Breast epithelium (tissue), 3 donors: ENCODE data around the gene KIAA1549.

ENCODE experiments used
- POLR2A ChIP-seq: fragments of 450-650 bp; IDR thresholded peaks from one replicate; pipeline ENCODE4 v1.6.1; 2016; ENCODE audit warnings: antibody characterized with exemption, mild to moderate bottlenecking, moderate library complexity
- TF ChIP-seq, protein P1 (sequence below), 3 donors: fragments of 450-650 bp; IDR thresholded peaks; one replicate each; pipeline ENCODE4 v1.5.1; 2016 to 2017; ENCODE audit warnings: antibody characterized with exemption in 3 of 3, mild to moderate bottlenecking in 3 of 3, moderate library complexity in 3 of 3

DNA sequence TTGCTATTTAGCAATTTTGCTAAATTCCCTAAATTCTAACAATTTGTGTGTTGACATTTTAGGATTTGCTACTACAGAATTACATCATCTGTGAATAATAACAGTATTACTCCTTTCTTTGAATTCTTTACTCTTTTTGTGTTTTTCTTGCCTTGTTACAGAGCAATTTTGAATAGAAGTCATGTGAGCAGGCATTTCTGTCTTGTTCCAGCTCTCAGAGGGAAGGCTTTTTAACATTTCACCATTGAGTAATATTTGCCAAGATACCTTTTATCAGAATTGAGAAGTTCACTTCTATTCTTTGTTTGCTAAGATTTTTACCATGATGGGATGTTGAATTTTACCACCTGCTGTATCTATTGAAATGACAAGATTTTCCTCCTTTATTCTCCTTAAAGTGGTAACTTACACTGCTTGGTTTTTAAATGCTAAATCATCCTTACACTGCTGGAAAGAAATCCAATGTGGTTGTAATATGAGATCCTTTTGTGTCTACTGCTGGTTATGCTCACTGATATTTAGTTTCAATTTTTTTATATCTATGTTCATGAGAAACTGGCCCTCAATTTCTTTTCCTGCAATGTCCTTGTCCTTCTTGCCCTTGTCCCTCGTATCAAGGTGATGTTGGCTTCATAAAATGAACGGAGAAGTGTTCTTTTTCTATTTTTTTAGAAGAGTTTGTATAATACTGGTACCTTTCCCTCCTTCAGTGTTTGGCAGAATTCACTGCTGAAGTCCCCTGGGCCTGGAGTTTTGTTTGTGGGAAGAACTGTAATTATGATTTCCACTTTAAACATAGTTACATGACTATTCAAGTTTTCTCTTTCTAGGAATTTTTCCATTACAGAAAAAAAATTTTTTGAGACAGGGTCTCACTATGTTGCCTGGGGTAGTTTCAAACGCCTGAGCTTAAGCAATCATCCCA lies 132.9 kb downstream of the KIAA1549 start:
- TF ChIP-seq, protein P1, sequence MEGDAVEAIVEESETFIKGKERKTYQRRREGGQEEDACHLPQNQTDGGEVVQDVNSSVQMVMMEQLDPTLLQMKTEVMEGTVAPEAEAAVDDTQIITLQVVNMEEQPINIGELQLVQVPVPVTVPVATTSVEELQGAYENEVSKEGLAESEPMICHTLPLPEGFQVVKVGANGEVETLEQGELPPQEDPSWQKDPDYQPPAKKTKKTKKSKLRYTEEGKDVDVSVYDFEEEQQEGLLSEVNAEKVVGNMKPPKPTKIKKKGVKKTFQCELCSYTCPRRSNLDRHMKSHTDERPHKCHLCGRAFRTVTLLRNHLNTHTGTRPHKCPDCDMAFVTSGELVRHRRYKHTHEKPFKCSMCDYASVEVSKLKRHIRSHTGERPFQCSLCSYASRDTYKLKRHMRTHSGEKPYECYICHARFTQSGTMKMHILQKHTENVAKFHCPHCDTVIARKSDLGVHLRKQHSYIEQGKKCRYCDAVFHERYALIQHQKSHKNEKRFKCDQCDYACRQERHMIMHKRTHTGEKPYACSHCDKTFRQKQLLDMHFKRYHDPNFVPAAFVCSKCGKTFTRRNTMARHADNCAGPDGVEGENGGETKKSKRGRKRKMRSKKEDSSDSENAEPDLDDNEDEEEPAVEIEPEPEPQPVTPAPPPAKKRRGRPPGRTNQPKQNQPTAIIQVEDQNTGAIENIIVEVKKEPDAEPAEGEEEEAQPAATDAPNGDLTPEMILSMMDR (IDR thresholded peaks at IDR 0.05): no peak
- TF ChIP-seq POLR2A: no peak
